Nephron progenitor cell (in vitro differentiated cells): ENCODE results near the gene PAPOLA.
A peak's percentile ranks its signal among the peaks of the same experiment; 100 is the strongest.

Experiments
- DNase-seq: peaks from one replicate; pipeline ENCODE4 v3.0.0; 2021
- H3K27ac Mint-ChIP-seq: 2 replicates; pipeline ENCODE4 v1.8.0; 2021; ENCODE audit warnings: mild to moderate bottlenecking, moderate library complexity, mixed read lengths
- H3K27me3 Mint-ChIP-seq: 2 replicates; pipeline ENCODE4 v1.8.0; 2021; ENCODE audit warnings: mild to moderate bottlenecking, low read depth, mixed read lengths; ENCODE audit not compliant: poor library complexity
- H3K36me3 Mint-ChIP-seq: 2 replicates; pipeline ENCODE4 v1.8.0; 2021; ENCODE audit warnings: low read depth, mixed read lengths
- H3K4me1 Mint-ChIP-seq: 2 replicates; pipeline ENCODE4 v1.8.0; 2021; ENCODE audit warnings: mixed read lengths
- H3K4me3 Mint-ChIP-seq: 2 replicates; pipeline ENCODE4 v1.8.0; 2021; ENCODE audit warnings: mild to moderate bottlenecking, moderate library complexity, mixed read lengths
- H3K9me3 Mint-ChIP-seq: 2 replicates; pipeline ENCODE4 v1.8.0; 2021; ENCODE audit warnings: mild to moderate bottlenecking, moderate library complexity, mixed read lengths
- TF ChIP-seq, protein P1 (sequence below): fragments of 200-600 bp; sonication (generic); IDR thresholded peaks from 2 replicates; pipeline ENCODE4 v1.5.0; 2021; ENCODE audit warnings: antibody characterized with exemption

Gene PAPOLA

GRCh38 chr14:96582995-96583394 is 80.8 kb downstream of the PAPOLA start:
- Mint-ChIP-seq H3K36me3 (no peaks in the 10 kb centered on the region), H3K9me3 (no peaks in the 10 kb centered on the region), H3K27ac (no peak overlapping the region), H3K27me3 (peaks cover 21% of the 10 kb centered on the region), H3K4me1 (peaks cover 66% of the 10 kb centered on the region), H3K4me3 (no peak overlapping the region)
- TF ChIP-seq, protein P1, sequence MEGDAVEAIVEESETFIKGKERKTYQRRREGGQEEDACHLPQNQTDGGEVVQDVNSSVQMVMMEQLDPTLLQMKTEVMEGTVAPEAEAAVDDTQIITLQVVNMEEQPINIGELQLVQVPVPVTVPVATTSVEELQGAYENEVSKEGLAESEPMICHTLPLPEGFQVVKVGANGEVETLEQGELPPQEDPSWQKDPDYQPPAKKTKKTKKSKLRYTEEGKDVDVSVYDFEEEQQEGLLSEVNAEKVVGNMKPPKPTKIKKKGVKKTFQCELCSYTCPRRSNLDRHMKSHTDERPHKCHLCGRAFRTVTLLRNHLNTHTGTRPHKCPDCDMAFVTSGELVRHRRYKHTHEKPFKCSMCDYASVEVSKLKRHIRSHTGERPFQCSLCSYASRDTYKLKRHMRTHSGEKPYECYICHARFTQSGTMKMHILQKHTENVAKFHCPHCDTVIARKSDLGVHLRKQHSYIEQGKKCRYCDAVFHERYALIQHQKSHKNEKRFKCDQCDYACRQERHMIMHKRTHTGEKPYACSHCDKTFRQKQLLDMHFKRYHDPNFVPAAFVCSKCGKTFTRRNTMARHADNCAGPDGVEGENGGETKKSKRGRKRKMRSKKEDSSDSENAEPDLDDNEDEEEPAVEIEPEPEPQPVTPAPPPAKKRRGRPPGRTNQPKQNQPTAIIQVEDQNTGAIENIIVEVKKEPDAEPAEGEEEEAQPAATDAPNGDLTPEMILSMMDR = no peak
- no peak for DNase-seq

DNA sequence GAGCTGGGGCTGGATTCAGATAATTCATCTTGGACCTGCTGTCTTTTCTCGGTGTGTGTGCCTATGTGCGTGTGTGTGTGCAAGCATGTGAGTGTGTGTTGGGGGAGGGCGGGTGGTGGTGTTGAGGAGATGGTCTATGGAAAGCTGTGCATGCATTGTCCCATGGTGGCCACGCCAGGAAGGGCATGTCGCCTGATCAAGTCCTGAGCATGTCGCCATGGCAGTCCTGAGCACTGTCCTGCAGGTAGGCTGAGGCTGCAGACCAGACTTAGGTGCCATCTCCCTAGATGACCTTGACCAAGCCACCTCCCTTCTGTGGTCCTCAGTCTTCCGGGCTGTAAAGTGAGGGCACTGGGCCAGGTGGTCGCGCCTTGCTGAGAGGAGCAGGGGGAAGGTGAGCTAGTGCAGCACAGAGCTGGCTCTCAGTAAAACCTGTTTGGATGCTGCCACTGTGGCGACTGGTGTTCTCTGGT is 81.4 kb downstream of the PAPOLA start:
- H3K4me1 Mint-ChIP-seq = peaks cover 72% of the 10 kb centered on the region
- H3K27ac Mint-ChIP-seq = no peak overlapping the region
- peaks cover 21% of the 10 kb centered on the region for H3K27me3 Mint-ChIP-seq
- H3K36me3 Mint-ChIP-seq = no peaks in the 10 kb centered on the region
- no peaks in the 10 kb centered on the region for H3K9me3 Mint-ChIP-seq
- no peak for DNase-seq
- TF ChIP-seq, protein P1 = no peak
- H3K4me3 Mint-ChIP-seq = no peak overlapping the region

- peak; percentile 79 for DNase-seq
- H3K9me3 Mint-ChIP-seq = no peaks in the 10 kb centered on the region
- no peaks in the 10 kb centered on the region for H3K36me3 Mint-ChIP-seq
- TF ChIP-seq, protein P1 = peak; percentile 81
- H3K27me3 Mint-ChIP-seq = peaks cover 24% of the 10 kb centered on the region
- H3K4me3 Mint-ChIP-seq = peak overlapping the region; percentile 46
- H3K27ac Mint-ChIP-seq = no peak overlapping the region
- H3K4me1 Mint-ChIP-seq = peaks cover 79% of the 10 kb centered on the region
Observed at GRCh38 chr14:96584199-96584906, 82.2 kb downstream of the PAPOLA start.

GRCh38 chr14:96584907-96585671 is 82.9 kb downstream of the PAPOLA start:
- Mint-ChIP-seq H3K27me3 (peaks cover 24% of the 10 kb centered on the region), H3K27ac (no peak overlapping the region), H3K4me3 (no peak overlapping the region), H3K4me1 (peaks cover 87% of the 10 kb centered on the region), H3K36me3 (no peaks in the 10 kb centered on the region), H3K9me3 (no peaks in the 10 kb centered on the region)
- no peak for DNase-seq
- TF ChIP-seq, protein P1 = no peak

DNA sequence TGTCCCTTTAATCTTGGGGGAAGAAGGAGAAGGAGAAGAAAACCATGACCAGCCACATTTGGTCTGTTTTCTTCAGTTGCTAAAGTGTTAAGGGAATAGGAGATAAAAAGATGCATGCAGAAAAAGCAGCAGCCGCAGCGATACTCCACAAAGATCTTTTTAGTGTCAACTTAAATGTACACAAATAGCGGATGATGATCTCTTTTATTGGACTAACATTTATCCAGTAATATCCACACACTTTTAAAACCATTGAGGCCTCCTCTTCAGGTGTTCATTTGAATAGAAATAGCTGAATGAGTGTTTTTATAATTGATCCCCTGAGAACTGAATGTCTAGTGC is 83.5 kb downstream of the PAPOLA start:
- Mint-ChIP-seq H3K4me3 (no peak overlapping the region), H3K9me3 (no peaks in the 10 kb centered on the region), H3K36me3 (no peaks in the 10 kb centered on the region), H3K4me1 (peaks cover 90% of the 10 kb centered on the region), H3K27ac (no peak overlapping the region), H3K27me3 (peaks cover 24% of the 10 kb centered on the region)
- TF ChIP-seq, protein P1 = no peak
- DNase-seq = no peak
